ENCODE measurements around the gene DLST.

Gene DLST

DNA sequence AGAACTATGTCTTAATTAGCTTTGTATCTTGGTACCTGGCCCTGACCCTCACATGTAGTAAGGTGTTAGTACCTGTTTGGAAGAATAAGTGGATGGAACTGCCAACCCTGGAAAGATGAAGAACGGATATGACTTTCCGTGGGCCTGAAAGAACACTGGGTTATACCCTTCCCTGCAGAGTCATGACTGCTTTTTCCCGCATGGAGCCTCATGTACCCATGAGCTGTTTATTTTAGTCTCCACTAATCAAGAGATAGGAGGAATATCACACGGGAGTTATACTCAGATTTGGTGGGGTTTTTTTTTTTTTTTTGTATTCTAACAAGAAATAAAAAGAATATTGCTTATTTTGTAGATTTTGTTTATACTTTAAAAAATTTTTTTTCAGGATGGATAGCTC lies 15.9 kb downstream of the DLST start:
- DNase-seq = no peak

DNA sequence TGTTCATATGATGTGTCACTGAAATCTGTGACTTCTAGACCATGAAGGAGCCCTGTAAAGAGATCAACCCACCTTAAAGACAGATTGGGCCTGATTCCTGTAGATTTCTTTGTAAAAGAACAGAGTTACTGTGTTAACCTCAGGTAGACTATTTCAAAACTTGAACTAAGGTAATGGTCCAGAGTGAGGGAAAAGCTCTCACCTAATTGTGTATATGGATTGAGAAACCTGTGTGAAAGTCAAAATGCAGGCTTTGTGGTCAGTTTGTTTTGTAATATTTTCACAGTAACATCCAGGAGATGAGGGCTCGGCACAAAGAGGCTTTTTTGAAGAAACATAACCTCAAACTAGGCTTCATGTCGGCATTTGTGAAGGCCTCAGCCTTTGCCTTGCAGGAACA lies 16.4 kb downstream of the DLST start:
- no peak for DNase-seq

DNA sequence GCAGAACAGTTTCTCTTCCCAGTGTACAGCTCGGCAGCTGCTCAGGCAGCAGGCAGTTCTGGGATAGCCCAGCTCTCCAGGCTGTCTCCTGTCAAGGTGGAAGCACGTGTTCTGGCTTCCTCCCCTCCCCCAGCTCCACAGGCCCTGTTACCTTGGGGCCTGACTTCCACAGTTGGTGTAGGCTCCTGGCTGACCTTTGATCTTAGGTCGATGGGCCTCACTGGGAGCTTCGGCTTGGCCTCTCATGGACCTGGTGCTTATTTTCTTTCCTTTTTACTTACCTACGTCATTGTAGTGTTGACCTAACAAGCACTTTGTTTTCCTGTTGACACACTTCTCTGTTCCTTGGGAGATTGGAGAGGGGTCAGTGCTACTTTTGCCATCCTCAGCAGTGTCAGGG lies 17.0 kb downstream of the DLST start:
- DNase-seq = no peak

DNA sequence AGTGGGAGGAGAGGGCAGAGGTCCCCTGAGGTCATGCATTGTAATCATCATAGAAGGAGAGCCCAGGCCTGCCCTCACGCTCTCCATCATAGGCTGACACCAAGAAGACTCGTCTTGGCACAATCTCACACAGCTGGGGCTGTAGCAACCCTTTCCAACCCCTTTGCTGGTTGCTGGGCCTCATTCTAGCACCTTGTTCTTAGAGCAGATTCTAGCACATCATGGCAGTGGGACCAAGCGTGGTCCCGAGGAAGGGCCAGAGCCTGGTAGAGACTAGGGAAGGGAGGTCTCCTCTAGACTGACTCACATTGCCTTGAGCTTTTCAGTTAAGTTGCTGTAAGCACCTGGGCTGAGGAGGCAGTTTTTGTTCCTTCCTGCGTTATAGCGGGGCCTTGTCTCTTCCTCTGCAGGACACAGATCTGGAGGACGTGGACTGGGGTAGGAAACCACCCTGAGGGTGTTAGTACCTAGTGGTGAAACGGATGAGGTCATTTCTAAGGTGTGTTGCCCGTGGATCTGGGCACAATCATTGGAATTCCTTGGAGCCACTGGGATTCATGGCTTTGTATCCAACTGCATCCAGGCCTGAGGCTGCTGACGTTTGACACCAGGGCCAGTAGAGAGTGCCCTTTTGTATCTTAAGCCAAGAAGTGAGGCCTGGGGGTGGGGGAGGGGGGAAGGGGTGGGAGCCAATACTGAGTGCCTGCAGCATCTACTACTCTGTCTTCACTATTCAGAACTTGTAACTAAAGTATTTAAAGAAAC lies 21.4 kb downstream of the DLST start:
- DNase-seq = no peak

DNA sequence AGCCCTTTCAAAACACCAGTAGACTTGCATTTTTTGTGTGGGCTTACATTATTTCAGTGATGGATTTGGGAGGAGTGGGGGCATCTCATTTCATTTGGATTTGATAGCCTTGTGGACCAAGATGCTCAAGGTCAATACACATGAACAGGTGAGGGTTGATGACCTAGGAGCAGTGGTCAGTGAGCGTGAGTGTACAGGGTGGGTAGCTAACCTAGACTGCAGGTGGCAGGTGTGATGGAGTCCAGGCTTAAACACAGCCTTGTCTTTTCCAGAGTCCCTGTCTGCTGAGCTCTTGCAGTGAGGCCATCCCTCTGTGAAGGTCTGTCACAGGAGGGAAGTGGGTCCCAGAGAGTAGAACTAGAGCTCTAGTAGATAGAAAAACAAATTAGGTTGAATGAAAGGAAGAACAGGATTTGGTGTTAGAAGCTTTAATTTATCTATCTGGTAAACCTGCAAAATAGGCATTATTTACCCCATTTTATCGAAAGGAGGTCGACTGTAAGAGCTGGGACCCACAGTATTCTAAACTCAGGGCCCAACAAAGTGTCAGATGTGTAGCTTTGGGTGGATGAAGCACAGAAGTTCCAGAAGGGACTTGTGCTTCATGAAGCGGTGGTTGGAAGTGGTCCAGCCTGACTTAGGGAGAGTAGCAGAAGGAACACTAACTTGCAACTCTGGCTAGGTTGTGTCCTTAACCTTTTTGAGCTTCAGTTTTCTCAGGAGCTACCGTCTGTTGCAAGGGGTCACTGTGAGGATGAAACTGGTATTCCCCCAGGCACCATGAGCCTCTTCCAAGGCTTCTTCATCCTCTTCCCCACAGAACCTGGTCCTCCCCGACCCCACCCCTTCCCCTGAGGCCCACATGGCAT lies 23.2 kb downstream of the DLST start:
- DNase-seq = no peak

DNA sequence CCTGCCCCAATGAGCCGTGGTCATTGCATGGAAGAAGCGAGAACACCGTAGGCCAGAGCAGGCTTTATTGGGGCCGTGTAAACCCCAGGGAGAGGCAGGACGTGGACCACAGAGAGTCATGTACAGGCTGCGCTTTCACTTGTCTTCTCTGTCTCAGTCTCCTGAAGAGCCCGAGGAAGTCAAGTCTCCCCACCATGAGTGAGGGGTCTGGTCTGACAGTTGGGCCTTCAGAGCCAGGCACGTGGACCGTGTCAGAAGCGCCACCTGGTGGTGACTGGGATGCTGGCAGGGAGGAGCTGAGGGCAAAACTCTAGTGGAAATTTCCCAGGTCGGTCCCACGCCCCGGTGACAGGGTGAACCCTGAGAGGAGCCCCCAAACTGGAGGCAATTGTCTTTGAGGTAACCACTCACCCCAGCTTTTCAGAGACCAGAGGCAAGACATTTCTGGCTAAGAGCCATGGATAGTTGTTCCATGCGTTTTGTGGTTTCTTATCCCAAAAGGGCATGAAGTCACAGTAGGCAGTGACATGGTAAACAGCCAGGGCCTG lies 24.0 kb downstream of the DLST start:
- peak; percentile 43 to 78 (median 67) for DNase-seq

DNA sequence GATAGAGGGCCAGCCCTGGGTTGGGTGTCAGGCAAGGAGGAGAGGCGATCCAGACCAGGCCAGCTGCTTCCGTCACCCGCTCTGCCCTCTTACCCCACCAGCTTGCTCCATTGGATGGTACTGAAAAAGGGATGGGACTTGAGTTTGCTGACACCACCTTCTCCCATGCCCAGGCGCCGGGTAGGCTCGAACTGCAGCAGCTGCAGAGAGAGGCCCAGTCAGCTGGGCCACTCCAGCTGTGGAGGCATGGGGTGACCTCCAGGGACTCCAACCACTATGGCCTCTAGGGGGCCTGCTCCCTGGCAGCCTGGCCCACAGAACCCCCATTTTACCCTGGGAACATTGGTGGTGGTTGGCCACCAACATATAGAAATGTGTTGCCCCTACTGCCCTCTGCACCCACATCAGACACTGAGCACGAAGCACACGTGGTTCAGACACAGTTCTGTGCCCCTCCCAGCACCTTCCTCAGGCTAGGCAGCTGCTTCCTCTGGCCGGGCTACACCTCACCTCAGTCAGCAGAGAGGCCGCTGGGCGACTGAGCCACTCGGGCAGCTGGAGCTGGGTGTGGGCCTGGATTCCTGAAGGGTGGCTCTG lies 25.3 kb downstream of the DLST start:
- DNase-seq = no peak

DNA sequence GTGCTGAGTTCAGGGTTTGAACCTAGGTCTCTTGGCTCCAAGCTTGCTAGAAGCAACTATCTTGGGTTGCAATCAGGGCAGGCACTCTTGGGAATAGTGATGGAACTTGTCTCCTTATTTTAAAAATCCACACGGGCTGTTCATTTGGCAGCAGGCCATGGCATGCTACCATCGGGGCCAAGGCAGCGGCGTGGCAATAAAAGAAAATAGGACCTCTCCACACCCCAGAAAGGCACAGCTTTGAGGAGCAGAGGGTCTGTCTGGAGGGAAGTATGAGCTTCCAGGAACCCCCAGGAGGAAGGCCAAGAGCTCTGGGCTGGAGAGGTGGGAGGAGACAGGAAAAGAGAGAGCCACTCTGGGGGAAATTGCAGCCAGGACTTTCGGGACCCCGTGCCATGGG lies 26.0 kb downstream of the DLST start:
- no peak for DNase-seq

DNA sequence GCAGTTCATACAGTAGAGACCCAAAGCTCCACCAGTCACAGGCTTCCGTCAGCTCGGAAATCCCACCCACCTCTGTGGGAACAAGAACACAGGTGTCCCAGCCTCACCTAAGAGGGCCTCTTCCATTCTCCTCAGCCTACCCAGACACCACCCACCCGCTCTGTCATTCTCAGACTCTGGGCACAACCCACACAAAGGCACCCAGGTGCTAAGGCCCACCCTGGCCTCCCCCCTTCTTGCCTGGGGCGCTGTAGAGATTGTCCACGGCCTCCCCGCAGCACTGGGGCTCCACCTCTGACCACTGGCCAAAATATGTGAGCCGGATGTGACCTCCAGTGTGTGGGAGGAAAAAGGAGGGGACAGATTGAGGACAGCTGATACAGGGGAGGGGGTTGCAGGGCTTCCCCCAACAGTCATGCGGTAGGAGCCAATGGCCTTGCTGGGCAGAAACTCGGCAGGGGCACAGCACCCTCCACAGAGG lies 27.2 kb downstream of the DLST start:
- no peak for DNase-seq

DNA sequence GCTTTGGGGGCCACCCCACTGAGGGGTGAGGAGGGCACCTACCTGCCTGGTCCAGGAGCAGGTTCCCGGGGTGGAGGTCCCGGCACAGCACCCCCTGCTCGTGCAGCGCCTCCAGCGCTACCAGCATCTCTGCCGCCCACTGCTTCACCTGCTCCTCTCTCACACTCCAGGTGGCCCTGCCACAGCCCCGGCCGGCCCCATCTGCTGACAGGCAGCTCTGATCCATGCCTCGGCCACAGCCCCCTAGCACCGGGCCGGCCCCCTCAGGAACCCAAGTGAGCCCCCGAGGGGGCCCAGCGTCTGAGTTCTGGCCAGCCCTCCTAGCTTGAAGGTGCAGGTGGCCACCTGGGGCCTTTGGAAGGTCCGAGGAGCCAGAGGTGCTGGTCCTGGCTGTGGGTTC lies 27.8 kb downstream of the DLST start:
- no peak for DNase-seq

DNA sequence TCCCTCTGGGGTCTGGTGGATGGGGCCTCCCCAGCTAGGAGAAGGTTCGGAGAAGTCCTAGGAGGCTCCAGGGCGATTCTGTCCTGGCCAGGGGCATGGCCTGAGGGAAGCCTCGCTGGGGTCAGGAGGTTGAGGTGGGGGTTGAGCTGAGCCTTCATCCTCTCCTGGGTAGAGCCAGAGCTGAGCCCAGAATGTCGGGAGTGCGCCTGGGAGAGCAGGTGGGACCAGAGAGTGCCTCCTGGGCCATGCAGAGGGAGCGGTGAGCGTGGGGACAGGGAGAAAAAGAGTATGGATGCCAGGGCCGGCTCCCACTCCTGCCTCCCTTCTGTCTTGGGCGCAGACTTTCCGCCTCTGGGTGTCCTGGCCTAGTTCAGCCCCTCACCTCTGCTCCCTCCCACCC lies 28.2 kb downstream of the DLST start:
- no peak for DNase-seq

DNA sequence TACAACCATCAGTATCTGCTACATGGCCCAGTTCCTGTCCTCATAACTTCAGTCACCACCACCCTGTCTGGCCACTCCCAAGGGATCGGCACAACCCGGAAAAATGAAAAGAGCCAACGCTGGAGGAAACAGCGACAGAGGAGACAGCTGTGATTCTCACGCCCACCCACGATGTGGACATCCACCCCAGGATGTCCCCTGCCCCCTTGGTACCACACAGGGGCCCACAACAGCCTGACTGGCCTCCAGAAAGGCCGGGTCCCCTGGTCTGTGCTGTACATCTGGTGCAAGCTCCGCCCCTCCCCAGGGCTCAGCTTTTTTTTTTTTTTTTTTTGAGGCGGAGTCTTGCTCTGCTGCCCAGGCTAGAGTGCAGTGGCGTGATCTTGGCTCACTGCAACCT lies 28.8 kb downstream of the DLST start:
- no peak for DNase-seq

DNA sequence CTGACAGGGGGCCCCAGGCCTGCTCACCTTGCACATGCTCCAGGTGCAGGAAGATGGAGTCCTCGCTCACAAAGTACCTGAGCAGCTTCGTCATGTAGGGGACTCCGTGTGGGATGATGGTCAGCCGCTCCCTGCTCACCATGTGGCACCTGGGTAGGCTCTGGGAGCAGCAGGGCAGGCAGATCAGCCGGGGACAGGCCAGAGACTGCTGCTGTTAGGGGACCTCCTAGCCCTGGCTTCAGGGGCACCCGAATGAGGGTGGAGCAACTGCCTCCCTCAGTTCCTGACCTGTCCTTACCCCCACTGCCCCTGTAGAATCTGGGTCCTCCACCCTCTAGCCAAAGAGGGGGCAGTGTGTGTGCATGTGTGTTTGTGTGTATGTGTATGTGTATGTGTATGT lies 29.5 kb downstream of the DLST start:
- DNase-seq = no peak

DNA sequence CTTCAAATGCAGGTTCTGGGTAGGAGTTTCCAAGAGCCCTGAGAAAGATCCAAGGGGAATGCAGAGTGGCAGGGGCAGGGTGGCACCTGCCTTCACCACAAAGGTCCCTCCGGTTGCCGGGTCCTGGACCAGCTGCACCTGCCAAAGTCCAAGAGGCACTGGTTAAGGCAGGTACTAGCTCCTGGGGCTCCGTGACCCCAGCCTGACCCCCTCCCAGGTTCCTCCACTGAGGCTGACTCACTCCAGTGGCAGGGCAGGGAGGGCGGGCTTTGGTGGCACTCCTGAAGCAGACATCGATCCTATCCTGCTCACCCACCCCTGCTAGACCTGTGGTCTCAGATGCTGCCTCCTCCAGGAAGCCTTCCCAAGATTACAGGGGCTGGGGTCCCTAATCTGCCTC lies 30.0 kb downstream of the DLST start:
- DNase-seq = no peak

DNA sequence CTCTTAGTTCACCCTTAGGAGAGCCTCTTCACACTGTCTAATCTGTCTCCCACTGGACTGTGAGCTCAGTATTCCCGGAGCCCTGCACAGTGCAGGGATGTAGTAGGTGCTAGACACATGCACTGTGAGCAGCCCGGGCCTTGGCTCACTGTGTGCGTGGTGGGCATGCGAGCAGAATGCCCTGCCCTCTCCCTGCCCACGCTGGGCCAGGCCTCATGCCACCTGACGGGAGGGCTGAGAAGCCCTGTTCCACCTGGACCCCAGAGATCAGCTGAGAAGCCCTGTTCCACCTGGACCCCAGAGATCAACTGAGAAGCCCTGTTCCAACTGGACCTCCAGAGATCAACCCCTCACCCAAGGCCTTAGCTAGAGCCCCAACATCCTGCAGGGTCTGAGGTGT lies 30.4 kb downstream of the DLST start:
- no peak for DNase-seq

DNA sequence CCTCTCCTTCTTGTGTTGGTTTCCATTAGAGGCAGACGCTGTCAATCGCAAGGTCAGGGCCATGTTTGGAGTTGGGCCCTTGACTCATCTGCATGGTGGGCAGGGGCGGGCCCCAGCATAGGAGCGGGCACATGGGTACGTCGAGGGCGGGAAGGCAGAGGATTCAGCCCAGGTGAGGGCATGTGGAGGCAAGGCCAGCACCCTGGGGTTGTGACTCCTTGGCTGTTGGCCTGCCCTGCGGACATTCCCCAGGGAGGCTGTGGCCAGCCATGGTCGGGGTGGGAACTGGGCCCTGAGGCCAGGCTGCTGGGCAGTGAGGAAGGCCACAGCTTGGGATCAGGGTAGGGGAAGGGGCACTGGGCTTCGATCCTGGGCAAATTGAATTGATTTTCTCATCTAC lies 31.1 kb downstream of the DLST start:
- no peak for DNase-seq

DNA sequence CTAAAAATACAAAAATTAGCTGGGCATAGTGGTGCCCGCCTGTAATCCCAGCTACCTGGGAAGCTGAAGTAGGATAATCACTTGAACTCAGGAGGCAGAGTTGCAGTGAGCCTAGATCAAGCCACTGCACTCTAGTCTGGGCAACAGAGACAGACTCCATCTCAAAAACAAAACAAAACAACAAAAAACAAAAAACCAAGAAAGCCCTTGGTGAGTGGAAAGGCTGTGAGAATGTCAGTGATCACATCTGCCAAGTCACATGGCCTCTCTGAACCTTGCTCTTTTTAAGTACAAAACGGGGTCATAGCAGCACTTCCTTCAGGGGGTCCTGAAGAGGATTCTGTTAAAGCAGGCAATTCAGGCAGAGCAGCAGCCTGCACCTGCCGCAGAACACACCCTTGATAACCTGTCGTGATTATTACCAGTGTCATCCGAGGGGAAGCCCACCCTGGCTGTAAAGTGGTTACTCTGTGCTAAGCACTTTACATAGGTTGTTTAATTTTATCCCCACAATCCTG lies 31.7 kb downstream of the DLST start:
- DNase-seq = no peak

DNA sequence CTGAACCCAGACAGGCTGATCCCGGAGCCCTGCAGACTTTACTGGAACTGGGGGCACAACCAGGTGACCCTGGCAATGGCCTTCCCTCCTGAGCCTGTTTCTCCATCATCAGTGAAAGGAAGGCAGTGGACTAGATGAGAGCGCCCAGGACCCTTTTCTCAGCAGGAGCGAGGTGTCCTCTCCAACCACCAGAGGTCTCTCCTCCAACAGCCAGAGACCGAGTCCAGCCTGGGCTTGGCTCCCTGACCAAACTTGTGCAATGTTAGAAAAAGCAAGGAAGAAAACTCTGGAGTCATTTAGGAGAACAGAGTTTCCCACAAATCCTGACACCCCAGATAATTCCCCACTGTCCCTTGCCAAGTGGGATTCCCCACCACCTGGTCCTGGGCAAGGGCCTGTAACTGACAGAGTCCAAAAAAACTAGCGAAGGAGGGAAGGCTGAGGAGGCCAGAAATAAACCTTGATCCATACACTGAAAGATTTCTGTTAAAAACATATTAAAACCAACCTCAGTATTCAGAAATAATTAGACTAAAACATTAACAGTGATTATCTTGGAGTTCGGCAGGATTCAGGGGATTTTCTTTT lies 32.4 kb downstream of the DLST start:
- DNase-seq = no peak

DNA sequence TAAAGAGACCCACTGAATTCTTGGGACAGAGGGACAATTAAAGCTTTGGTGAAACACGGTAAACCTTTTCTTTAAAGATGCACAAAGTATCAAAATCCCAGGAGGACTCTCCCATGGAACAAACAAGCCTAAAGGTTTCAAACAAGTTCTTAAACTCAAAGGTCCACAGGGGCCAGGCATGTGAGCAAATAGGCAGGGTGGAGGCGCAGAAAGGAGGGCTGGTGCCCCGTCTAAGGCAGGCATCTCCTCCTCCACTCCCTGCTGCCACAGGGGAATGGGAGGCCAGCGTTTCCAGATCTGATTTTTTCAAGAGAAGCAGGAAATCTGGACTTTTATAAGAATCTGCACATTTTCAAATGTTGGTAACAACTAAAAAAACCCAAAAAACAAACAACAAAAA lies 33.7 kb downstream of the DLST start:
- DNase-seq = no peak

DNA sequence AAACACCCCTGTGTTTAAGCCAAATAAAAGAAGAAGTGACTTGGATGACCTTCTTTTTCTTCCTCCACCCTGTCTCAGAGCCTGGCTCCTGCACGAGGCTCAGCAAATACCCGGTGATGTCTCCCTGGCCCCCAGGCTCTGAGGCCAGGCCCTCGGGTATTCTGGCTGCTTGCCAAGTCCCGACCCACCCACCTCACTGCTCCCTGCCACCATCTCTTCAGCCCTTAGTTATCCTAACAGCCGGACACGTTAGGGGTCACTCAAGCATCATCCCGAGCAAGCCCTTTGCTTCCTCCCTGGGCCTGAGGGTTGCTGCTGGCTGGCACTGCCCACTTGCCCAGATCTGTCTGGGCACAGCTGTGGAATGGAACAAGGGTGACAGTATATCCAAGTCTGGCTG lies 34.1 kb downstream of the DLST start:
- DNase-seq = no peak

DNA sequence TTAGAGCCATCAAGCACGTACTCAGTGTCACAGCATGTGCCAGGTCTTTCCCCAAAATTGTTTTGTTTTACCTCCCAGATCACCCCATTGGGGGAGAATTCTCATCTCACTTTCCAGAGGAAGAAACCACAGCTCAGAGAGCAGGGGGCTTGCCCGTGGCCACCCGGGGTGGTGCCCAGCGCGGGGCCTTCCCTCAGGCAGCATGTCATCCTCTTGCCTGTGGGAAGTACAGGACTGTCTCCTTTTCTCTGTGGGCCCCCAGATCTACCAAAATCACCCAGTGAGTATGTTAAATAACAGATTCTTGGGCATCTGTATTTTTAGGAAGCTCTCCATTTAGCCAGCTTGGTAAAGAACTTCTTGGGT lies 35.4 kb downstream of the DLST start:
- no peak for DNase-seq

DNA sequence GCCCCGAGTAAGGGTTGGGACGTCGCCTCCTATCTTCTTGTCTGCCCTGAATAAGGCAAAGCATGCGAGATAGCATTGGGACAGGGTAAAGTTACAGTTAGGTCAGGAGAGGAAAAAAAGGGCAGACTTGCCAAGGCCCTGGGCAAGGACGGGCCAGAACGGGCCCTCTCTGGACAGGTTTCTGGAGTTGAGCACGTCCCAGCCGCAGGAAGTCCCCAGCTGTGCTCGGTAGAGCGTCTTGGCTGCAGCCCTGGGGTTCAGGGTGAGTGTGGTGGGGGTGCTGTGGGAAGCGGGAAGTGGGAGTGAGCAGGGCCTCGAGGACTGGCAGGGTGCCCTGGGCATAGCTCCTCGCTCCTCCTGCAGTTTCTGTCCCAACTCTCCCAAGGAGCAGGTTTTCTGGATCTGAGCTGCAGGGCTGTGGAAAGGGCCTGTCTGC lies 35.9 kb downstream of the DLST start:
- DNase-seq = no peak

DNA sequence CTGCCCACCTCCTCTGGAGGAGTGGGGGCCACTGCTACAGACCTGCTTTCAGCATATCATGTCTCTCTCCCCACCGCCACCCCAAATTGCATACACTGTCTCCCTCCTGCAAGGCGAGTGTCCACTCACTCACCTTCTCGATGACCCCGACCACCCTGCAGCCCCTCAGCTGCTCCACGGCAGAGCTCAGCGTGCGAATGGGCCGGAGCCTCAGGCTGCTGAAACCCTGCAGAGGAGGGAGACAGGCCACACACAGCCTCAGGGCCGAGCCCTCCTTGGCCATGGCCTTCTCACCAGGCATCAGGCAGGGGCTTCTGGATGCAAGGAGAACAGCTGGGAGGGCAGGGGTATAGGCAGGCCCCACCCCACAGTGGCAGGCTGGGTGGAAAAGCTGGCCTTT lies 36.7 kb downstream of the DLST start:
- no peak for DNase-seq
